HEK293T (cell line): ENCODE measurements around the gene EPS8L3.

Experiments
- ARNT ChIP-seq: fragments of 450-650 bp; IDR thresholded peaks from 2 replicates; pipeline ENCODE4 v1.6.1; 2017; ENCODE audit warnings: mild to moderate bottlenecking
- BHLHE40 ChIP-seq: fragments of 450-650 bp; IDR thresholded peaks from 2 replicates; pipeline ENCODE4 v1.6.1; 2016; ENCODE audit warnings: mild to moderate bottlenecking, moderate library complexity, borderline replicate concordance
- ELF4 ChIP-seq: fragments of 450-650 bp; IDR thresholded peaks from 2 replicates; pipeline ENCODE4 v1.6.1; 2017; ENCODE audit warnings: antibody characterized with exemption
- FOXK2 ChIP-seq: fragments of 450-650 bp; IDR thresholded peaks from 2 replicates; pipeline ENCODE4 v1.6.1; 2016; ENCODE audit warnings: mild to moderate bottlenecking
- L3MBTL2 ChIP-seq: fragments of 450-650 bp; conservative IDR thresholded peaks from 2 replicates; pipeline ENCODE4 v1.6.1; 2016; ENCODE audit warnings: mild to moderate bottlenecking
- LEF1 ChIP-seq: fragments of 450-650 bp; IDR thresholded peaks from 2 replicates; pipeline ENCODE4 v1.6.1; 2017; ENCODE audit warnings: mild to moderate bottlenecking, borderline replicate concordance
- SP1 ChIP-seq: fragments of 450-650 bp; IDR thresholded peaks from 2 replicates; pipeline ENCODE4 v1.6.1; 2017
- SUZ12 ChIP-seq: fragments of 450-650 bp; IDR thresholded peaks from 2 replicates; pipeline ENCODE4 v1.6.1; 2016; ENCODE audit warnings: mild to moderate bottlenecking
- TARDBP ChIP-seq: fragments of 450-650 bp; IDR thresholded peaks from 2 replicates; pipeline ENCODE4 v1.6.1; 2016
- ZNF384 ChIP-seq: fragments of 450-650 bp; IDR thresholded peaks from 2 replicates; pipeline ENCODE4 v1.6.1; 2016

DNA sequence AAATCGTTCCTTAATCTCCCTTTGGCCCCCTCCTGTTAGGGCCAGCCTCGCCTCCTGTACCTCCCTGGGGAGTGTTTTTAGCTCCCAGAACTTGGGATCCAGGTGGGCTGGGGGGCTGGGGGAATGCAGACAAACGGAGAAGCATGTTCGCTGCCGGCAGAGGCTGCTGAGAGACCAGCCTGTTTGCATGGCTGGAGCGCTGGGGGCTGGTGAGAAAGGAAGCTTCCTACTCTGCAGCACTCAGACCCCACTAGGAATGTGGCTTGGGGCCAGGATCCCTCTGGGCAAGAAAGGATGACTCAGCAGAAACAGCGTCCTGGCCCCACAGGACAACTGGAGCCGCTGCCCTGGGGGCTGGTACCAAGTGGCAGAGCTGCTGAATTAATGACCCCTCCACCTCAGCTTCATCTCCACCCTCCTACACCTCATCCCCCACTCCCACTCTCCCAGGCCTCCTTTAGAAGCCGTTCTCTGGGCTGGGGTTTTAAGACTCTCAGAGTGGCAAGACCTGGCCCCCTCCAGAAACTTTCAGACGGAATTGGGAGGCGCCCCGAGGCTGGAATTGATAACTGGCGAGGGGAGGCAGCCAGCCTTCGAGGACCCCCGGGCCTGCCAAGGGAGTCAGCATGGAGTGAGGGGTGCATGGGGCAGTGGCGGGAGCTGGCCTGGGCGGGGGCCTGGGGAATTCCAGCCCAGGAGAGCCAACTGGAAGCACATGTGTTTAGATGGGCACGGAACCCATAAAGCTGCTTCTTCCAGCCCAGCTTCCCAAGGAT lies 28.5 kb upstream of the EPS8L3 start:
- TF ChIP-seq L3MBTL2 (no peak), FOXK2 (no peak), TARDBP (no peak), SUZ12 (no peak), ZNF384 (no peak), ELF4 (no peak), BHLHE40 (no peak), SP1 (no peak), LEF1 (no peak), ARNT (no peak)
